Glomerular endothelial cell (primary cell): ENCODE results near the gene IL17RD. TPM values are rescaled to one million over a fixed set of nuclear protein-coding genes. Genes with fewer than 3 reads are reported as not detected.

Experiments
- DNase-seq: peaks from one replicate; pipeline ENCODE4 v3.0.0-alpha.2; 2011; ENCODE audit warnings: low read depth, low spot score; ENCODE audit errors: extremely low read depth
- total RNA-seq: library from RNA; depleted of rRNA; stranded (reverse); fragments of >200 nt; gene quantifications from 2 replicates; pipeline ENCODE4 v1.2.3, GENCODE V29; 2015

Gene IL17RD
- 2.3 and 3.2 TPM in 2 replicates for total RNA-seq

GRCh38 chr3:57164657-57165573, at the start of gene IL17RD:
Gene IL17RD (minus strand): TSS chr3:57165353. CDS start chr3:57165286, 67 bp downstream.
- no peak for DNase-seq

GRCh38 chr3:57206423-57206822, 41.3 kb upstream of the IL17RD start:
- DNase-seq, result no peak

GRCh38 chr3:57199895-57200297, 34.7 kb upstream of the IL17RD start, which contains the start of gene HESX1:
Gene HESX1 (minus strand): TSS chr3:57199978. CDS start chr3:57199918, 60 bp downstream.
- no peak for DNase-seq

GRCh38 chr3:57194641-57195040, 29.5 kb upstream of the IL17RD start:
- no peak for DNase-seq

GRCh38 chr3:57192028-57192427, 26.9 kb upstream of the IL17RD start:
- no peak for DNase-seq

GRCh38 chr3:57184526-57184925, 19.4 kb upstream of the IL17RD start:
- no peak for DNase-seq

- DNase-seq, result no peak
These were observed 14.6 kb upstream of the IL17RD start for GRCh38 chr3:57179580-57180410.

- DNase-seq, result no peak
These were observed 10.9 kb upstream of the IL17RD start for GRCh38 chr3:57176045-57176444.

- no peak for DNase-seq
These were observed 8.5 kb upstream of the IL17RD start for GRCh38 chr3:57173687-57174086.

GRCh38 chr3:57170946-57171345, 5.8 kb upstream of the IL17RD start:
- DNase-seq, result no peak

GRCh38 chr3:57169872-57170623, 4.9 kb upstream of the IL17RD start:
- no peak for DNase-seq

- DNase-seq, result no peak
These were observed 4.0 kb upstream of the IL17RD start for GRCh38 chr3:57169108-57169507.

GRCh38 chr3:57168151-57168550, 3.0 kb upstream of the IL17RD start:
- DNase-seq, result no peak

GRCh38 chr3:57166660-57167059, 1.5 kb upstream of the IL17RD start:
- DNase-seq, result no peak

GRCh38 chr3:57165641-57166040, 488 bp upstream of the IL17RD start:
- no peak for DNase-seq

GRCh38 chr3:57164217-57164656, 916 bp downstream of the IL17RD start:
- no peak for DNase-seq

GRCh38 chr3:57163751-57164150, 1.4 kb downstream of the IL17RD start:
- no peak for DNase-seq

GRCh38 chr3:57161915-57162314, 3.2 kb downstream of the IL17RD start:
- DNase-seq, result no peak

- no peak for DNase-seq
These were observed 4.2 kb downstream of the IL17RD start for GRCh38 chr3:57160765-57161538.
